Measurements from ENCODE around the gene SCN5A.

GRCh38 chr3:38561746-38562466 lies 87.6 kb downstream of the SCN5A start:
- TF ChIP-seq CTCF (IDR thresholded peaks at IDR 0.05) (no peak), EP300 (IDR thresholded peaks at IDR 0.05) (no peak), POLR2AphosphoS5 (IDR thresholded peaks at IDR 0.05) (no peak)
